ENCODE results near the gene ARFIP1. TPM values are rescaled to one million over a fixed set of nuclear protein-coding genes. Genes with fewer than 3 reads are reported as not detected.

ARFIP1 gene
- total RNA-seq, 1 experiment from 2014 or later: 32.7 TPM

DNA sequence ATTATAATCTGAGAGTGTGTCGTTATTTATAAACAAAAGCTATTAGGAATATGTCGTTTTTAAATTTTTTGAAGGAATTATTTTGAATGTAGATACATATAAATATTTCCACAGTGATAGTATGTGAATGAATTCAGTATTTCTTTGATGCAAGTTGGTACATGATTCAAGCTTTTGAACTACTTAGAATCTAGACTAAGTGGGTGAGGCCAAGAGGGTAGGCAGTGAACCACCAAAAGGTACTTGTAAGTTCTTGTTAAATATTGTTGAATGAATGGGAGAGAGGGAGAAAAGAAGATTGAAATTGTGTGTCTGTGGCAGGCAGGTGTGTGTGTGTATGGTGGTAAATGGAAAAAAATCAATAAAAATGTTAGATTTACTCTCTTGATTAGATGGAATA, 69.6 kb downstream of the ARFIP1 start:
- intact Hi-C loops (cut with micrococcal nuclease): loop anchor here (5.0 to 10.0 kb wide), 2 partner anchors 468 to 725 kb away; no protein-coding TSS in a partner anchor
- Histone ChIP-seq H3K4me1 (ENCODE audit: control insufficient read depth in 1 of 2, insufficient read depth in 2 of 2, low read length in 2 of 2) (no peaks in the 10 kb centered on the region), H3K79me2 (ENCODE audit: insufficient read depth, low read length) (peaks cover 9% of the 10 kb centered on the region; the same call in 1 of the 2 replicates), H3K9ac (ENCODE audit: low read length) (no peak overlapping the region), H3K4me3 (replicated peaks in 1 of 2; ENCODE audit: low read depth in 1 of 2, low read length in 2 of 2) (no peak overlapping the region), H3K27me3 (ENCODE audit: insufficient read depth, low read length) (no peaks in the 10 kb centered on the region), H3K4me2 (ENCODE audit: low read length) (no peak overlapping the region), H3K9me2 (ENCODE audit: insufficient read depth) (no peaks in the 10 kb centered on the region), H3K27ac (ENCODE audit: low read depth, low read length) (no peak overlapping the region), H4K20me1 (ENCODE audit: insufficient read depth) (no peaks in the 10 kb centered on the region), H2AFZ (ENCODE audit: low read depth, low read length, poor library complexity, severe bottlenecking) (no peak overlapping the region), H3K36me3 (ENCODE audit: control insufficient read depth in 1 of 2, insufficient read depth in 2 of 2, low read length in 2 of 2) (no peaks in the 10 kb centered on the region), H3K9me3 (ENCODE audit: control insufficient read depth in 1 of 2, insufficient read depth in 1 of 2, low read depth in 1 of 2, low read length in 2 of 2) (peaks cover 3 to 4% of the 10 kb centered on the region in 2 experiments; a peak in 2 of 4 replicates)
- TF ChIP-seq EZH2 (IDR thresholded peaks at IDR 0.05): no peak
- TF ChIP-seq, protein P1, sequence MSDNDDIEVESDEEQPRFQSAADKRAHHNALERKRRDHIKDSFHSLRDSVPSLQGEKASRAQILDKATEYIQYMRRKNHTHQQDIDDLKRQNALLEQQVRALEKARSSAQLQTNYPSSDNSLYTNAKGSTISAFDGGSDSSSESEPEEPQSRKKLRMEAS (IDR thresholded peaks at IDR 0.05): no peak
- no peak for TF ChIP-seq YY1 (IDR thresholded peaks at IDR 0.05; ENCODE audit: extremely low read depth, insufficient replicate concordance, low read depth, low read length)
- no peak for TF ChIP-seq SRF (IDR thresholded peaks at IDR 0.05; ENCODE audit: low read depth)
- no peak for TF ChIP-seq TCF7L2 (IDR thresholded peaks at IDR 0.05; ENCODE audit: borderline replicate concordance, extremely low read depth, insufficient read depth, insufficient read length)
- no peak for TF ChIP-seq FOSL1 (IDR thresholded peaks at IDR 0.05; ENCODE audit: low read depth)
- no peak for TF ChIP-seq SIN3A (IDR thresholded peaks at IDR 0.05; ENCODE audit: low read depth)
- TF ChIP-seq EGR1 (IDR thresholded peaks at IDR 0.05; ENCODE audit: low read depth): no peak
- ChIA-PET RAD21 (ENCODE audit: low non-redundant PET in 1 of 2, low total read pairs in 2 of 2, uncharacterized antibody in 2 of 2, unreplicated experiment in 2 of 2) (no interaction called here), CTCF (interaction anchor here (1.6 kb wide), 1 partner anchor 234 kb away, joined by 7 read pairs; no protein-coding TSS in a partner anchor), POLR2A (no interaction called here)
- DNase-seq (ENCODE audit: low read depth, low spot score): no peak
- BruUV-seq (replicated peaks): no TSS peak
- no peak for ATAC-seq

DNA sequence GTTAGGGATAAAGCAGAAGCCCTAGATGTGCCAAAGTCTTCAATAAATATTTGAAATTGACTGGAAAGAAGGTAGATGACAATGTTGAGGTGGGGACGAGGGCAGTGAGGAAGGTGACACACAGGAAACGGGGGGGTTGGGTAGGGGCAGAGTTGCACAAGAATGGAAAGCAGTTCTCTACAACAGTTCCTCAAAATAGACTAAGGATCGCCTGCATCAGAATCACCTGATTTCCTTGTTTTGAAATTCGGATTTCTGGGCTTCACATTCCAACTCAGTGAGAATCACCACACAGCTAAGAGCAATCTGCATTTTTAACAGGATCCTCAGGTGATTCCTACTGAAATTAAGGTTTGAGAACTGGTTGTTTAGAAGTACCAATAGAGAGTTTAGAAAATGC, 70.6 kb downstream of the ARFIP1 start:
- H3K36me3 ChIP-seq (ENCODE audit: control insufficient read depth in 1 of 2, insufficient read depth in 2 of 2, low read length in 2 of 2): no peaks in the 10 kb centered on the region

More for the DNA sequence above, 70.6 kb downstream of the ARFIP1 start:
- Histone ChIP-seq H2AFZ (ENCODE audit: low read depth, low read length, poor library complexity, severe bottlenecking) (no peak overlapping the region), H3K27ac (ENCODE audit: low read depth, low read length) (no peak overlapping the region), H3K4me3 (replicated peaks in 1 of 2; ENCODE audit: low read depth in 1 of 2, low read length in 2 of 2) (no peak overlapping the region), H3K79me2 (ENCODE audit: insufficient read depth, low read length) (peaks cover 14% of the 10 kb centered on the region), H3K4me1 (ENCODE audit: control insufficient read depth in 1 of 2, insufficient read depth in 2 of 2, low read length in 2 of 2) (no peaks in the 10 kb centered on the region), H3K9me3 (ENCODE audit: control insufficient read depth in 1 of 2, insufficient read depth in 1 of 2, low read depth in 1 of 2, low read length in 2 of 2) (peaks cover 3 to 4% of the 10 kb centered on the region in 2 experiments; a peak in 2 of 4 replicates), H3K9ac (ENCODE audit: low read length) (no peak overlapping the region), H3K27me3 (ENCODE audit: insufficient read depth, low read length) (no peaks in the 10 kb centered on the region), H3K4me2 (ENCODE audit: low read length) (no peak overlapping the region), H4K20me1 (ENCODE audit: insufficient read depth) (no peaks in the 10 kb centered on the region), H3K9me2 (ENCODE audit: insufficient read depth) (no peaks in the 10 kb centered on the region)
- intact Hi-C loops (cut with micrococcal nuclease): no loop called here
- ChIA-PET RAD21 (ENCODE audit: low non-redundant PET in 1 of 2, low total read pairs in 2 of 2, uncharacterized antibody in 2 of 2, unreplicated experiment in 2 of 2) (no interaction called here), CTCF (no interaction called here), POLR2A (no interaction called here)
- no TSS peak for BruUV-seq (replicated peaks)
- TF ChIP-seq SIN3A (IDR thresholded peaks at IDR 0.05; ENCODE audit: low read depth): no peak
- TF ChIP-seq CEBPB (IDR thresholded peaks at IDR 0.05; ENCODE audit: low read depth): no peak
- TF ChIP-seq SP1 (IDR thresholded peaks at IDR 0.05; ENCODE audit: low read depth): no peak
- TF ChIP-seq, protein P2, sequence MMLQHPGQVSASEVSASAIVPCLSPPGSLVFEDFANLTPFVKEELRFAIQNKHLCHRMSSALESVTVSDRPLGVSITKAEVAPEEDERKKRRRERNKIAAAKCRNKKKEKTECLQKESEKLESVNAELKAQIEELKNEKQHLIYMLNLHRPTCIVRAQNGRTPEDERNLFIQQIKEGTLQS (IDR thresholded peaks at IDR 0.05): no peak
- TF ChIP-seq, protein P3, sequence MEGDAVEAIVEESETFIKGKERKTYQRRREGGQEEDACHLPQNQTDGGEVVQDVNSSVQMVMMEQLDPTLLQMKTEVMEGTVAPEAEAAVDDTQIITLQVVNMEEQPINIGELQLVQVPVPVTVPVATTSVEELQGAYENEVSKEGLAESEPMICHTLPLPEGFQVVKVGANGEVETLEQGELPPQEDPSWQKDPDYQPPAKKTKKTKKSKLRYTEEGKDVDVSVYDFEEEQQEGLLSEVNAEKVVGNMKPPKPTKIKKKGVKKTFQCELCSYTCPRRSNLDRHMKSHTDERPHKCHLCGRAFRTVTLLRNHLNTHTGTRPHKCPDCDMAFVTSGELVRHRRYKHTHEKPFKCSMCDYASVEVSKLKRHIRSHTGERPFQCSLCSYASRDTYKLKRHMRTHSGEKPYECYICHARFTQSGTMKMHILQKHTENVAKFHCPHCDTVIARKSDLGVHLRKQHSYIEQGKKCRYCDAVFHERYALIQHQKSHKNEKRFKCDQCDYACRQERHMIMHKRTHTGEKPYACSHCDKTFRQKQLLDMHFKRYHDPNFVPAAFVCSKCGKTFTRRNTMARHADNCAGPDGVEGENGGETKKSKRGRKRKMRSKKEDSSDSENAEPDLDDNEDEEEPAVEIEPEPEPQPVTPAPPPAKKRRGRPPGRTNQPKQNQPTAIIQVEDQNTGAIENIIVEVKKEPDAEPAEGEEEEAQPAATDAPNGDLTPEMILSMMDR (IDR thresholded peaks at IDR 0.05 in 2 of 3, conservative IDR thresholded peaks at IDR 0.05 in 1 of 3; ENCODE audit: borderline replicate concordance in 1 of 3, insufficient read depth in 1 of 3, low read depth in 2 of 3, low read length in 2 of 3): no peak
- TF ChIP-seq, protein P1 (IDR thresholded peaks at IDR 0.05): no peak
- no peak for TF ChIP-seq CBX3 (IDR thresholded peaks at IDR 0.05; ENCODE audit: low read depth)
- TF ChIP-seq, protein P4, sequence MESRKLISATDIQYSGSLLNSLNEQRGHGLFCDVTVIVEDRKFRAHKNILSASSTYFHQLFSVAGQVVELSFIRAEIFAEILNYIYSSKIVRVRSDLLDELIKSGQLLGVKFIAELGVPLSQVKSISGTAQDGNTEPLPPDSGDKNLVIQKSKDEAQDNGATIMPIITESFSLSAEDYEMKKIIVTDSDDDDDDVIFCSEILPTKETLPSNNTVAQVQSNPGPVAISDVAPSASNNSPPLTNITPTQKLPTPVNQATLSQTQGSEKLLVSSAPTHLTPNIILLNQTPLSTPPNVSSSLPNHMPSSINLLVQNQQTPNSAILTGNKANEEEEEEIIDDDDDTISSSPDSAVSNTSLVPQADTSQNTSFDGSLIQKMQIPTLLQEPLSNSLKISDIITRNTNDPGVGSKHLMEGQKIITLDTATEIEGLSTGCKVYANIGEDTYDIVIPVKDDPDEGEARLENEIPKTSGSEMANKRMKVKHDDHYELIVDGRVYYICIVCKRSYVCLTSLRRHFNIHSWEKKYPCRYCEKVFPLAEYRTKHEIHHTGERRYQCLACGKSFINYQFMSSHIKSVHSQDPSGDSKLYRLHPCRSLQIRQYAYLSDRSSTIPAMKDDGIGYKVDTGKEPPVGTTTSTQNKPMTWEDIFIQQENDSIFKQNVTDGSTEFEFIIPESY (IDR thresholded peaks at IDR 0.05; ENCODE audit: extremely low read depth, insufficient replicate concordance, low read length): no peak
- TF ChIP-seq ZNF274 (IDR thresholded peaks at IDR 0.05; ENCODE audit: low read depth, low read length): no peak
- TF ChIP-seq TCF7L2 (IDR thresholded peaks at IDR 0.05; ENCODE audit: borderline replicate concordance, extremely low read depth, insufficient read depth, insufficient read length): no peak
- no peak for TF ChIP-seq RAD21 (IDR thresholded peaks at IDR 0.05; ENCODE audit: low read depth)
- ATAC-seq: no peak
- no peak for DNase-seq (ENCODE audit: low read depth, low spot score)
